ENCODE data around the gene TMTC4.
A peak's percentile ranks its signal among the peaks of the same experiment; 100 is the strongest.
"Not testable (repeated sequence)": the region's sequence is repeated elsewhere in the genome, so short reads cannot be mapped to it uniquely, and the experiment has no call there.

TMTC4 gene

GRCh38 chr13:100580045-100580444 is 94.5 kb downstream of the TMTC4 start:
- no peak for DNase-seq

DNA sequence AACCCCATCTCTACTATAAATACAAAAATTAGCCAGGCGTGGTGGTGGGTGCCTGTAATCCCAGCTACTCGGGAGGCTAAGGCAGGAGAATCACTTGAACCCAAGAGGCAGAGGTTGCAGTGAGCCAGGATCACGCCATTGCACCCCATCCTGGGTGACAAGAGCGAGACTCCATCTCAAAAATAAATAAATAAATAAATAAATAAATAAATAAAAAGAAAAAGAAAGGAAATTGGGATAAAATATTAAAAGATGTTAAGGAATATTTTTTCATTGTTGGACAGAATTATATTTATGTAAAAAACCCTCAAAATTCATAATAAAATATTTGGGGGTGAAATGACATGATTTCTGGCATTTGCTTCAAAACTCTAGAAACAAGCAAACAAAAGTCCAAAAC is 97.4 kb downstream of the TMTC4 start:
- DNase-seq: not testable (repeated sequence)

GRCh38 chr13:100573121-100573520 is 101.5 kb downstream of the TMTC4 start:
- peak; percentile 77 to 83 for DNase-seq

- no peak for DNase-seq
Measured at GRCh38 chr13:100566543-100566942, 108.1 kb downstream of the TMTC4 start.

GRCh38 chr13:100565286-100565685 is 109.3 kb downstream of the TMTC4 start:
- DNase-seq: no peak

DNA sequence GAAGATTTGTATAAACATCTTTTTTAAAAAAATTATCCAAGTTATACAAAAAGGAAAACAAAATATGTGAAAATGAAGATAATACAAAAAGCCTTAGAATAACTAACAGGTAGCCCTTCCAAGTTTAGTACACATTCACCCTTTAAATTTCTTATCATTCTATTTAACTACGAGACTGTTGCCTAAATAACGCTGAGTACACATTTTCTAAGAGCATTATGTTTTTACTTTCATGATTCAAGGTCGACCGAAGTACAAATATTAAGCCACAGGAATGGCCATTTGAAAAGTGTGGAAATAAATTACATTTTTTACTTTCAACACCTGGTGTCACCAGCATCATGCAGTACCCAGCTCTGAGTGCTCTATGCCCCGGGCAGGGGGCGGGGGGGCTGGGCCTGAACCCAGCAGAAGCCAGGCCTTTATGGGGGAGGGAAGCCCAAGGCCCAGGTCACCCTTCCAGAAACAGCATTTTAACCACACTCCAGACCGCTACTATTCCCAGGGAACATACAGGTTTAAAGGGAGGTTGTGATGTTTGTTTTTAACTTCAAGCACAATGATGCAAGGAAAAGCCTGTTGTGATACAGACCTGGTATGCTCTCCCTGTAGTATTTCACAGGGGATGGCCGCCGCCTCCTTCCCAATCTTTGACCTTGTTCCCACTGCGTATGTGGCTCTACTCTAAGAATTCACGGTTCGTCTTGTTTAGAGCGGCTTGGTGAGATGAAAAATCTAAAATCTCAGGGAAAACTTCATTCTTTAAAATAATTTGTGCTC is 110.0 kb downstream of the TMTC4 start:
- DNase-seq: no peak

- no peak for DNase-seq
Measured at GRCh38 chr13:100563779-100564178, 110.8 kb downstream of the TMTC4 start.

DNA sequence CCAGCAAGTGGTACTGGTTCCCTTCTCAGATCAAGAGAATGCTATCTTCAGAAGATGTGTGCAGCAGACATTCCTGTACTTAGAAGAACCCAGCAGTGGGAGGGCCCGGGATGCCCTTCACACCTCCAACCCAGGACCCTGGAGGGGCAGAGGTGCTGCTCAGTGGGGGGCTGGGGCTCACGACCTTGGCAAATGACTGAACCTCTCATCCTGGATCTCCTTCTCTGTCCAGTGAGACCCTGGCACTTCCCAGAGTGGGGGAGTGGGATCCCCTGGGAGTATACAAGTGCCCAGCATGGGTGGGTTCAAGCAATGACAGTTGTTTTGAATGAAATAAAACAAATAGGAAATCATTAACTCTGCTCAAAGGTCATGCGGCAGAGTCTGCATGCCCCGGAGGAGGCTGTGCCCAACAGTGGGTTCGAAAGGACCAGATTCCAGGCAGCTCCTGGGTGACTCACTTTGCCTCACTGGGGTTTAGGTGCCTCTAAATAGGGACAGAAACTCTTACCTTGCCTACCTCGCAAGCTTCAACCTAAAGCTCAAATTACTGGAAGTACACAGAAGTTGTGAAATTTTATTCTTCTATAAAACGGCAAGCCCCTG is 112.9 kb downstream of the TMTC4 start:
- DNase-seq: no peak

DNA sequence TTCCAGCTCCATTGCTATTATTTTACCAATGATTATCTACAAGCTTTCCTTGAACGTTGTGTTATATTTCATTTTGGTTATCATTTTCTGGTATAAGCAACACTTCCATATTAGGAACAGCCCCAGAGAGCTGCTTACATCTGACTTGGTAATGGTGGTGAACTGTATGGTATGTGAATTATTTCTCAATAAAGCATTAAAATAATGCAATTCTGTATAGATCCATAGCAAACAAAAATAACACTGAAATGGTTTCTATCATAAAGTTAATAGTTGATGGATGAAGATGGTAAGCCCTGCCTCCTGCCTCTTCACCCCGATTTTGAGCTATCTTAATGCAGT is 113.5 kb downstream of the TMTC4 start:
- DNase-seq: no peak

DNA sequence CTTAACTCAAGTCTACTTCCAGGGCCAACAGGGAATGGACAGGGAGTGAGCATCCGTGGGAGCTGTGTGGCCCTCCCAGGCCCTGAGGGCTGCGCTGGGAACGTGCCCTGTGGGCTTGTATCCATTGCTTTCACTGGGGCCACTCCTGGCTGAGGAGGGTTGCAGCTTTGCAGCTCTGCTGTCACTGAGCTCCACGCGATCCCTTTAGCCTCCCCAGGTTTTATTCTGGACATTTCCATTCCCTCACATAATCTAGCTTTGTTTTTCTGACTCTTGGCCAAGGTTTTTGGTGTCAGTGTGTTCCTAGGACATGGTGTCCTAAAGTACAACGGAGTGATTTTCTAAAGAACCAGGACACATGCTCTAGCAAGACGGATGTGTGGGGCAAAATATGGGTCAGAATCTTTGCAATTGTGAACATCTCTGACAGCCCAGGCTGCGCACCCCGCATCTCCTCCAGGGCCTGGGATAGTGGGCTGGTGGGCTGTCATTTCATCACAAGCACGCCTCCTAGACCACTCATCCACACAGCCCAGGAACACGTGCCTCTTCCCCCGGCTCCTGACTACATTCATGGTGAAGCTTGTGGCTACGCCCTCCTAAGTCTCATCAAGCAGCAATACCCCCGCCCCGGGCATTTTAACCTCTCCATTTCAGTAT is 114.0 kb downstream of the TMTC4 start:
- DNase-seq: no peak

DNA sequence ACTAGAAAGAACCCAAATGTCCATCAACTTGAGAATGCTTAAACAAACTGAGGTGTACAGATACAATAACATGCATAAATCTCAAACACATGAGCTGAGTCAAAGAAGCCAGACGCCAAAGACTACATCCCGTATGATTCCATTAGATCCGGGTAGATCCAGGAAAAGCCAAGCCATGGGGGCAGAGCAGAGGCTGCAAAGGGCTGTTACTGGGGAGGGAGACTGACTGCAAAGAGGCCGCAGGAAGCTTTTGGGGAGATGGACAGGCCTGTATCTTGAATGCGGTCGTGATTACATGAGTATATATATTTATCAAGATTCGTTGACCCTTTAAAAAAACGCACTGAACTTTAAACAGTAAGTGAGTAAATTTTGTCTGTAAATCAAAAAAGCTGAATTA is 114.7 kb downstream of the TMTC4 start:
- DNase-seq: no peak
